NCI-H82 (cell line): ENCODE measurements around the gene EYS.

Experiments
- DNase-seq: peaks from one replicate; lab custom pipeline; 2025; lab: John Stamatoyannopoulos, UW

Gene EYS

DNA sequence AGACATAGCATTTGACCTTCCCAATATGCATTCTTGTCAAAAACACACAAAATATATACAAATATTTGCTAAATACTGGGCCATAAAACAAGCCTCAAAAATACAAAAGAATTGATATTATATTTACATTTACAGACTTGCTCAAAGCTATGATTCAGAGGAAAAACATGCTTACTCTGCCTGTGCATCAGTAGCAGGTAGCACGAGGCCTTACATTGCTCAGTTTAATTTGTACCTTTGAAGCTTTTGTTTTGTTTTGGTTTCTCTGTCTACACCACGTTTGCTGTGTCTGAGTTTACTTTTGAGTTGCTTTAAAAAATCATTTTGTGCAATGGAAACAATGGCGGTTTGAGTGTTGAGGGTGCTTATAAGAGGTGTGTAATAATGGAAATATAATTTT is 1972.1 kb downstream of the EYS start:
- no peak for DNase-seq

- no peak for DNase-seq
These were observed 1974.7 kb downstream of the EYS start for GRCh38 chr6:63732336-63732735.

DNA sequence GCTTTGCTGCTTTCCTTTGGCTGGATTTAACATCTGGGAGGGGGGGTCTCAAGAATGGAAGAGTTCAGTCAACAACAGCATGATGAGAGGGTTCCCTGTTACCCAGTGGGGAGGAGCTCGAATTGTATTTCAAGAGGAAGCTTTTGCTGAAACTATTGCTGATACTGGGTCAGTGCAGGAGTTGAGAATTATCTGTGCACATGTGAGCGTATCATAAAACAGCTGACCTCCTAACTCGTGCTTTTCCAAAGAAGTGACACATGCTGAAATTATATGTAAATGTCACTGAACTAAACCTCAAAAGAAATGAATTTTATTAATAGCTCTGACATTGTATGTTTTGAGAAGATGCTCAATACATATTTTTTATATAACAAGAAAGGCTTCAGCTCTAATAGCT is 1975.1 kb downstream of the EYS start:
- DNase-seq = no peak

DNA sequence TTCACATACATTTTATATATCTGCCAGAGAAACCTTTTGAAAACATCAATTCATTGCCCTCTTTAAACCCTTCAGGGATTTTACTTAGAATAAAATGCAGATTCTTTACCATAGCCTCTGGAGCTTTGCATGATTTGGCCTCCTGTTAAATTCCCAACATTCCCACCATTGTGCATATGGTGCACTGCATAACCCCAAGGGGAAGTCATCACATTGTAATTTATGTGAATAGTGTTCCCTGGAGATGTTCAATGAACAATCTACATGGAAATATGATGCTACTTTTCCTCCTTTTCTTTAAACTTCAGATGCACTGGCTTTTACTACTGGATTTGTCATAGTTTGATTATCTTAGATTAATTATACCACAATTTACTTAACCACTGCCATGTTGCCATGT is 1976.7 kb downstream of the EYS start:
- no peak for DNase-seq

- DNase-seq = no peak
These were observed 1982.3 kb downstream of the EYS start for GRCh38 chr6:63724721-63725120.

DNA sequence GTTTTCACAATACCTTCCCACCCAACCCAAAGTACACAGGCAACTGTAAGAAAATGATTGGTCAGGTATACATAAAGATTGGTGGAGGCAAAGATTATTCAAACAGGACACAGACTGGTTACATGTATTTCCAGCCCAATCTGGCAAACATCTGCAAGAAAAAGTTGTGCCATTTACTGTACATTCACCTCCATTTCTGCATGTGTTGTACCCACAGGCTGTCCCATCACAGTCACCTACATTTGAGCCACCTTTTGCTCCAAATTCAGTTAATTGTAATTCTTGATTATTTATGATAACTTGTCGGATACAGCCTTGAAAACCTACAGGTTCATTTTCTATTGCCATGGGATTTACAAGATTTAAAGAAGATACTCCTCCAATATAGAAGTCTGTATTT is 1985.8 kb downstream of the EYS start:
- DNase-seq = no peak

GRCh38 chr6:63716169-63716568 is 1990.9 kb downstream of the EYS start:
- no peak for DNase-seq

GRCh38 chr6:63714091-63714490 is 1992.9 kb downstream of the EYS start:
- no peak for DNase-seq

DNA sequence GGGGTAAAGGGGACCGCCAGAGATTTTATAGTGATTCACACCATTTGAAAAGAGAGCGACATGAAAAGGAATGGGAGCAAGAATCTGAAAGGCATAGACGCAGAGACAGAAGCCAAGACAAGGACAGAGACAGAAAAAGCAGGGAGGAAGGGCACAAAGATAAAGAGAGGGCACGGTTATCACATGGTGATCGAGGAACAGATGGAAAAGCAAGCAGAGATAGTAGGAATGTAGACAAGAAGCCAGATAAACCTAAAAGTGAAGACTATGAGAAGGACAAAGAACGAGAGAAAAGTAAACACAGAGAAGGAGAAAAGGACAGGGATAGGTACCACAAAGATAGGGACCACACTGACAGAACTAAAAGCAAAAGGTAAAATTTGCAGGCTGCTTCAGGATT is 1993.7 kb downstream of the EYS start:
- DNase-seq = no peak

DNA sequence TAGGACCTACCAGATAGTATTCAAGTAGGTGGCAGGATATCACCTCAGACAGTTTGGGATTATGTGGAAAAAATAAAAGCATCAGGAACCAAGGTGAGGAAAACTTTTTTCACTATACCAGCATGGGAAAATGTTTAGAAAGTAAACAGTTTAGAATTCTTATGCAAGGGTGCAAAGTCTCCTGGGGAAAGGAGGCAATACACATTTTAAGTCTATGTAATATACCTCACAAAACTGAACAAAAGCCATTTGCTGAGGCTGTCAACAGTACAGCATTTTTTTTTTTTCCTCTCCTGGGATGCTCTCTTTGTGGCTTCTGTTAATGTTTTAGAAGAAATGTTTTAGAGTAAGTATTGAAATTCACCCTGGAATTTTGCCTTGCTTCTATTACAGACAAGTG is 1997.9 kb downstream of the EYS start:
- DNase-seq = no peak

DNA sequence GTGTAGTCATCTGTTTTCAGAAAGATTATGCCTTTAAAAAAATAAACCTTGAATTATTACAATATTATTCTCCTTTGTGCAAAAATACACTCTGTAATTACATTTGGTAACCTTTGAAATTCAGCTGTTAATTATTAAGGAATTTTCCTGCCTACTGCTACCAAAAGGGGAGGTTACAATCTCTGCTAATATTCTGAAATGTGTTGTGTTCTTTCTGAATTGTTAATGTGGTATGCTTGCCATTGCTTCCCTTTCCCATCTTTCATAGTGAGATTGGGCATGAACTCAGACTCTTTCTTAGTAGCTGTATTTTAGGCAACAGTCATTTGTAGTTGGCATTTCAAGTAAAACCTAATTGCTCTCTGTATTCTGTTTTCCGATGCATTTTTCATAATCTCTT is 1998.4 kb downstream of the EYS start:
- DNase-seq = no peak

DNA sequence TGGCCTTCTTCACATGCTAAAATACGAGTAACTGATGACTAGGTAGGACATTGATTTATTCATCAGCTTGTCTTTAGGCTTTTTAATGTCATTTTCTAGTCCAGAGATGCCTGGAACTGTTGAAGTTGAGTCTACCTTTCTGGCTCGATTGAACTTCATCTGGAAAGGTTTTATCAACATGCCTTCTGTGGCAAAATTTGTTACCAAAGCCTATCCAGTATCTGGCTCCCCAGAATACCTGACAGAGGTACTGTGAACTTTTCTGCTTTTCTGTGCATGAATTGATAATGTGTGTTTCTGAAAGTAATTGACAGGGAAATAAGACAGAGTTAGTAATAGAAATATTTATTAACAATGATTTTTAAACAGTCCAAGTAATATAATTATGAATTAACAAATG is 2000.4 kb downstream of the EYS start:
- DNase-seq = no peak

DNA sequence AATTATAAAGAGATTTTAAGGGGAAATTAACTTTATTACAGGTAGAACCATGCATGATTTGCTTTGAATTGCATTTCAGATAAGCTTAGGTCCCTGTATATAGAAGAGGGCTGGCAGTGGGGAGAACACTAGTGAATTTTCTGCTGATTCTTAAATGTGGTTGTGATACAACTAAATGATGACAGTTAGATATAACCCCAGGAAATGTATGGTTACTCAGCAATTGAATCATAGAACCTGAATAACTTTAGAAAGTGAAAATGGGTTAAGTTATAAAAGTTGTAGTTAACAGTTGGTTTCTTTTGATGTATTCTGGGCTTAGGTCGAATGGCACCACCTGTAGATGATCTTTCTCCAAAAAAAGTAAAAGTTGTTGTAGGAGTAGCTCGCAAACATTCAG is 2001.3 kb downstream of the EYS start:
- no peak for DNase-seq

GRCh38 chr6:63690221-63690620 is 2016.8 kb downstream of the EYS start:
- no peak for DNase-seq

GRCh38 chr6:63689421-63689820 is 2017.6 kb downstream of the EYS start:
- DNase-seq = no peak

GRCh38 chr6:63685446-63686379 is 2021.3 kb downstream of the EYS start:
- no peak for DNase-seq

DNA sequence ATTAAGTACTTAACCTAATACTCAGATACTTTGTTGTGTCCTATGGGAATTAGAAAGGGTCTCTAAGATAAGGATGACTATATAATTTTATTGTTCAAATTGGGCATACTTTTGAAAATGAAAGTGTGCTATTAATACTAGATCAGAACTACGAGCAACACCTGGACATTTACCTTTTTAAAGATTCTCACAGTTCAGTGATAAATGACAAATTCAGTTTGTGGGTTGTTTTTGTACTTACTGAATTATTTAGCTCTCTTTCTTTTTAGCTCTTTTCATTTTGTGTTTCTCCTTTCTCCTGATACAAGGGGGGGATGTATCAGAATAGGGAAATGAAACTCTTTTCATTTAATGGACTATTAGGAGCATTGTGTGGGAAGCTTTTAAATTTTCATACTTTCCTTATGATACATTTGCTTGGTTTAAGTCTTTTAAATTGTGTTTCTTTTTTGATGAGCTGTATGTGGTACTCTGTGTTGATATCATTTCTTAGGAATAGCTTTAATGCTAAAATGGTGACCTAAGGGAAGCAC is 2023.9 kb downstream of the EYS start:
- DNase-seq = no peak

GRCh38 chr6:63677282-63677681 is 2029.7 kb downstream of the EYS start:
- no peak for DNase-seq

- DNase-seq = no peak
These were observed 2030.5 kb downstream of the EYS start for GRCh38 chr6:63676412-63677114.

GRCh38 chr6:63675138-63675537 is 2031.9 kb downstream of the EYS start:
- DNase-seq = no peak

DNA sequence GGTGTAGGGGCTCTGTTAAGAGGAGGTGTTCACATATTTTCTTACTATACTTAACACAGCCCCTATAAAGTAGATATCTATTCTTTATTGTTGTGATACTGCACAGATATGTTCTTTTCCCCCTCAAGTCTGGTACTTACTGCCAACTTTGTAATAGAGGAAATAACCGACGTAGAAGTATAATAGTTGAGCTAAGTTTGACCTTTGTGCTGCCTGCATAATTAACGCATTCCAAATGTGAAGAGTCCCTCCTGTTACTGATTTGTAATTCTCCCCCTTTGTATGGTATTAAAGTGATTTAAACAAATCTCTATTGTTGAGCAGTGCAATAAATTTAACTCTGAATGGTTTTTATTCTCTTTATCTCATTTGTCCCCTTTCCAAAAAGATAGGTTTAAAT is 2032.4 kb downstream of the EYS start:
- DNase-seq = no peak

- no peak for DNase-seq
These were observed 2033.3 kb downstream of the EYS start for GRCh38 chr6:63673692-63674091.

DNA sequence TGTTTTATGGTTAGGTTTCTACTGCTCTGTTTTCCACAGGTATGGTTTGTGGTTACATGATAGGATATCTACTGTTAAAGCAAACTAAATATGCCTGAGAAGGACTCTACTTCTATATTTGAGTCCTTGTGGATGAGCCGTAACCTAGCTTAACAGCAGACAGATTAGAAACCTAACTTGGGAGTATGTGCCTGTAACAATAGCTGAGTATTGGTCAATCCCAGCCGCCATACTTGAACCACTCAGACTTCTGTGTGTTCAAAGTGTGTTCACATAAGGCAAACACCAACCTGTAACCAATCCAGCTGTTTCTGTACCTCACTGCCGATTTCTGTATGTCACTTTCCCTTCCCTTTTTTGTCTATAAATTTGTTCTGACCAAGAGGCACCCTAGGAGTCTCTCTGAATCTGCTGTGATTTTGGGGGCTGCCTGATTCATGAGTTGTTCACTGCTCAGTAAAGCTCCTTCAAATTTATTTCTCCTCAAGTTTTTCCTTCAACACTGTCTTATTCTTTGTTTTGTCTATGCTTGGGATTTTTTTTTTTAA is 2034.4 kb downstream of the EYS start:
- no peak for DNase-seq
